ENCODE data around the gene B3GNT2. TPM values are rescaled to one million over a fixed set of nuclear protein-coding genes. Genes with fewer than 3 reads are reported as not detected.
A peak's percentile ranks its signal among the peaks of the same experiment; 100 is the strongest.
"Not testable (repeated sequence)": the region's sequence is repeated elsewhere in the genome, so short reads cannot be mapped to it uniquely, and the experiment has no call there.

Gene B3GNT2, protein sequence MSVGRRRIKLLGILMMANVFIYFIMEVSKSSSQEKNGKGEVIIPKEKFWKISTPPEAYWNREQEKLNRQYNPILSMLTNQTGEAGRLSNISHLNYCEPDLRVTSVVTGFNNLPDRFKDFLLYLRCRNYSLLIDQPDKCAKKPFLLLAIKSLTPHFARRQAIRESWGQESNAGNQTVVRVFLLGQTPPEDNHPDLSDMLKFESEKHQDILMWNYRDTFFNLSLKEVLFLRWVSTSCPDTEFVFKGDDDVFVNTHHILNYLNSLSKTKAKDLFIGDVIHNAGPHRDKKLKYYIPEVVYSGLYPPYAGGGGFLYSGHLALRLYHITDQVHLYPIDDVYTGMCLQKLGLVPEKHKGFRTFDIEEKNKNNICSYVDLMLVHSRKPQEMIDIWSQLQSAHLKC
- 10 to 100 TPM in 4 of 12 donors, 1 to 10 TPM in 7, not detected in 1; 7.6 to 10.9 (median 9.2) TPM for polyA plus RNA-seq (ENCODE audit: insufficient read length in 12 of 12)
- long read RNA-seq, donor 1, transcript B3GNT2-201 (2 exons, 2,763 nt) = major isoform, 6 of 6 reads
- long read RNA-seq, donor 1, partial matches to known transcripts = 0 of 6 reads
- long read RNA-seq, donor 1, other reads (novel, unspliced or antisense) = 0 of 6 reads
- long read RNA-seq, donor 2, partial matches to known transcripts = 0 of 4 reads
- long read RNA-seq, donor 2, other reads (novel, unspliced or antisense) = 0 of 4 reads
- long read RNA-seq, donor 3, partial matches to known transcripts = 0 of 3 reads
- long read RNA-seq, donor 3, other reads (novel, unspliced or antisense) = 0 of 3 reads
- long read RNA-seq, donor 4, partial matches to known transcripts = 0 of 3 reads
- long read RNA-seq, donor 4, other reads (novel, unspliced or antisense) = 0 of 3 reads
- long read RNA-seq, donor 5, partial matches to known transcripts = 0 of 3 reads
- long read RNA-seq, donor 5, other reads (novel, unspliced or antisense) = 0 of 3 reads
- long read RNA-seq, donor 6, partial matches to known transcripts = 0 of 2 reads
- long read RNA-seq, donor 6, other reads (novel, unspliced or antisense) = 0 of 2 reads
- long read RNA-seq, donor 7, partial matches to known transcripts = 0 of 2 reads
- long read RNA-seq, donor 7, other reads (novel, unspliced or antisense) = 0 of 2 reads
- long read RNA-seq, donor 8, partial matches to known transcripts = 0 of 4 reads
- long read RNA-seq, donor 8, other reads (novel, unspliced or antisense) = 0 of 4 reads
- long read RNA-seq, donor 9, partial matches to known transcripts = 0 of 1 reads
- long read RNA-seq, donor 9, other reads (novel, unspliced or antisense) = 0 of 1 reads
- long read RNA-seq, donor 10, partial matches to known transcripts = 0 of 4 reads
- long read RNA-seq, donor 10, other reads (novel, unspliced or antisense) = 0 of 4 reads
- long read RNA-seq, donor 11, transcript B3GNT2-201 (2 exons, 2,763 nt) = major isoform, 7 of 7 reads
- long read RNA-seq, donor 11, partial matches to known transcripts = 0 of 7 reads
- long read RNA-seq, donor 11, other reads (novel, unspliced or antisense) = 0 of 7 reads

DNA sequence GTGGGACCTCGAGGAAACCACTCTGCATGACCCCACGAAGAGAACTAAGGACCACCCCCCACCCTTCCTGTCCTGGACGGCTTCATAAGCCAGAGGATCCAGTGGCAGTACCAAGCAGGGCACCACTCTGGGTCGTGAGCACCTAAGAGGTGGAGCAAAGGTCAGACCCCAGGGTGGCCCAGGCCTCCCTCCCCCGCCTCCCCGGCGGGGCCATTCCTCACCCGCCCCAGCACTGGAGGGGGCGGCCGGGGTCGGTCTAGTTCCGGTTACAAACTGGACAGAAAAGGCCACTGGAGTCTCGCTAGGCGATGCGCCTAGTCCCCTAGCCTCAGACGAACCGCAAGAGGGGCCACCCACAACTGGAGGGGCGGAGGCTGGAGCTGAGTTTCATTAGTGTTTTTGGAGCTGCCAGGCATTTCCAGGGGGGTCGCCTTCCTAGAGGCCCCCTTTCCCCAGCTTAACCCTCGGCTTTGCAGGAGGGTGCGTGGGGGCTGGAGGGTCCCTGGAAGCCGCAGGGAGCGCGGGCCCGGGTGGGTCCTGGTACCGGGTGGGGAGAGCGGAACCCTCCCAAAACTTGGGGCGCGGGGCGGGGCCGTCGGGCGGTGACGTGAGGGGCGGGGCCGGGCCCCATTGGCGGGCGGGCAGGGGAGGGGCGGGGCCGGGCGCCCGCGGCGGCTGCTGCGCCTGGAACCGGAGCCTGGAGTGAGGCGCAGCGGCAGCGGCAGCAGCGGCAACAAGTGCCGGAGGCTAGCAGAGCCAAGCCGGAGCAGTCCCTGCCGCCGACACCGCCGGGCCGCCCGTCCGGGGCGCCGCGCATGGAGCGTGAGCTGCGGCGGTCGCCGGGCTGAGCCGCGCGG lies at the start of gene B3GNT2:
B3GNT2 (plus strand) TSS at position 695 of the 857 bp plus-strand sequence. CDS start 26,106 bp downstream, outside the sequence.
- peak; percentile 72 for DNase-seq

DNA sequence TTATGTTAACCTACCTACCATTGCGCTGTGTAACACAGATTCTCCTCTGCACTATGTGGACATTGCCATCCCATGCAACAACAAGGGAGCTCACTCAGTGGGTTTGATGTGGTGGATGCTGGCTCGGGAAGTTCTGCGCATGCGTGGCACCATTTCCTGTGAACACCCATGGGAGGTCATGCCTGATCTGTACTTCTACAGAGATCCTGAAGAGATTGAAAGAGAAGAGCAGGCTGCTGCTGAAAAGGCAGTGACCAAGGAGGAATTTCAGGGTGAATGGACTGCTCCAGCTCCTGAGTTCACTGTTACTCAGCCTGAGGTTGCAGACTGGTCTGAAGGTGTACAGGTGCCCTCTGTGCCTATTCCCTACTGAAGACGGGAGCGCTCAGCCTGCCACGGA lies 49.1 kb upstream of the B3GNT2 start:
- DNase-seq = not testable (repeated sequence)

DNA sequence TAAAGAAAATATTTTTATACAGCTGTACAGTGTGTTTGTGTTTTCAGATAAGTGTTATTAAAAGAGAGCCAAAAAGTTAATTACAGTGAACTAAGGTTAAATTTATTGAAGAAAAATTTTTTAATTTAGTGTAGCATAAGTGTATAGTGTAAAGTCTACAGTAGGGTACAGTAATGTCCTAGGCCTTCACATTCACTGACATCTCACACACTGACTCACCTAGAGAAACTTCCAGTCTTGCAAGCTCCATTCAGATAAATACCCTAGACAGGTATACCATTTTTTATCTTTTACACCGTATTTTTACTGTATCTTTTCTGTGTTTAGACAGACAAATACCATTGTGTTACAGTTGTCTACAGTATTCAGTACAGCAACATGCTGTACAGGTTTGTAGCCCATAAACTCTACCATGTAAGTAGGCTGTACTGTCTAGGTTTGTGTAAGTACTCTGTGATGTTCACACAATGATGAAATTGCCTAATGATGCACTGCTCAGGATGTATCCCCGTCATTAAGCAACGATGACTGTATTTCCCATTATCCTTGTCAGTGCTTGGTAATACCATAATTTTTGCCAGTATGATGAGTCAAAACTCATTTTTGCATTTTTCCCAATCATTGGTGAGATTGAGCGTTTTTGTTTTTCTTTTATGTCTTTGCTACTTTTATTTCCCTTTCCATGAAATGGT lies 48.2 kb upstream of the B3GNT2 start:
- no peak for DNase-seq

DNA sequence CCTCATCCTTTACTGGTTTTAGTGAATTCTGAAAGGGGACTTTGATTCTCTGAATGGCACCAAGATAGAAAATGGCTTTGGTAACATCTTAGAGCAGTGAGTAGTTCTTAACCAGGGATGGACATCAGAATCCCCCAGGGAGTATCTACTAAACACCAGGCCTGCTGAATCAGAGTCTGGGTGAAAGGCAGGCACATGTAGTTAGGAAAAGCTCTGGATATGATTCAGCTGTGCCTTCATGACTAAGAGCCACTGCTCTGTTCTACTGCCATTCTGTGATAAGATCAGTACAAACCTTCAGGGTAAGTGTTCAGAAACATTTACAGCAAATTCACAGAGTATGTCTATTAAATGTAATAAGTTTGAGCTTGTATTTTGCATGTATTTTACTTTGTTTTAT lies 46.2 kb upstream of the B3GNT2 start:
- no peak for DNase-seq

DNA sequence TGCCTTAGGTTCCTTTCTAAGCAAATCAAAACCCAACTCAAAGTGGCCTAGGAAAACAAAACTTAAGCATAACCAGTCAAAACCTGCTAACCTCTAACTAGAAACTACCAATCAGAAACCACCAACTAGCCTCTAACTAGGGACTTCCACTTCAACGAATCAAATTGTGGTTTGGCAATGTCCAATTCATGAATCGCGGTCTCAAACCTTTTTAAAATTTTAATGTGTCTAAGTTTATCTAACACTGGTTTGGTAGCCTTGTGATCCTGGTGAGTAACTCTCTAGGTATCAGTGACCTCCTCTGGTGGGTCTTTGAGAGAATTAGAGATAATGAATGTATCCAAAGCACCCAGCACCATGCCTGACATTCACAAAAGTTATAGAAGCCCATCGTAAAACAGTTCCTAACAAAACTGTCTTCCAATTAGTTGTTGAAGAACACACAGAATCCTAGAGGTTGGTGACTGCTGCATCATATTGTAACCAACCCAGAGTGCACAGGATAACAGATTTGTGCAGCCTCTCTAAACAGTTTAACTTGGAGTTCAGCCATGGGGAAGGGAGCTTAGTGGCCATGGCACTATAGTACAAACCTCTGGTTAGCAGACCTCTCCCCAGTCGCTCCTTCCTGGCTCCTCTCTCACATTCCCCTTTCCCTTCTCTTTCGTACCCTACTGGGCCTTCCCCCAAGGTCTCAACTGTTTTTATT lies 45.2 kb upstream of the B3GNT2 start:
- DNase-seq = no peak

DNA sequence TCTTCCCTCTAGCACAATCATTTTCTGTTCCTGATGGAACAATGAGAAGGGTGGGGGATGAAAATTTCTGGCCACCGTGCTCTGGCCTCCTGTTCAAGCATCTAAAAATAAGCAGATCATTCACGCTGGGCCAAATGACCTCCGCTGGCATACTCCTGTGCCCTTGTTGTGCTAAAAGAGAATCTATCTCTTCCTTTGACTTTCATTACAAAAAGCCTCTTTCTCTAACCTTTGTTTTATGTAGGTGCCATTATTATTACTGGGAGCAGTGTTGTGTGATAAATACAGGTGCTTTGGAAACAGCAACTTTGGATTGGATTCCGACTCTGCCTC lies 44.6 kb upstream of the B3GNT2 start:
- DNase-seq = no peak

DNA sequence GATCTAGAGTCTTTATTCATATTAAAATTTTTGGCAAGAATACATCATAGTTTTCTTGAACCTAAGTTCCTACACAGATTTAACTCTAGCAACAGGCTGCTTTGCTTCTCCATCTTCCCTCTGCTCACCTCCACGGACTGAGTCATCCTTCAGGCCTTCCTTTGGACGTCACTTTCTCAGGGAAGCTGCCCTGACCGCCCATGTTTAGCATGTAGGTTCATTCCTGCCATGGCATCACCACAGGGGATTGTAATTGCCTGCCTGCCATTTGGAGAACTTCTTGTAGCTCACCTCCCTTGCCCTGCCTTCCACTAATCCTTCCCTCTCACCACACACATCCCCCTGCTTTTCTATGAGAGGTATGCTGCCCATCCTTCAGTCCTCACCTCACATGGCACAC lies 43.9 kb upstream of the B3GNT2 start:
- no peak for DNase-seq

DNA sequence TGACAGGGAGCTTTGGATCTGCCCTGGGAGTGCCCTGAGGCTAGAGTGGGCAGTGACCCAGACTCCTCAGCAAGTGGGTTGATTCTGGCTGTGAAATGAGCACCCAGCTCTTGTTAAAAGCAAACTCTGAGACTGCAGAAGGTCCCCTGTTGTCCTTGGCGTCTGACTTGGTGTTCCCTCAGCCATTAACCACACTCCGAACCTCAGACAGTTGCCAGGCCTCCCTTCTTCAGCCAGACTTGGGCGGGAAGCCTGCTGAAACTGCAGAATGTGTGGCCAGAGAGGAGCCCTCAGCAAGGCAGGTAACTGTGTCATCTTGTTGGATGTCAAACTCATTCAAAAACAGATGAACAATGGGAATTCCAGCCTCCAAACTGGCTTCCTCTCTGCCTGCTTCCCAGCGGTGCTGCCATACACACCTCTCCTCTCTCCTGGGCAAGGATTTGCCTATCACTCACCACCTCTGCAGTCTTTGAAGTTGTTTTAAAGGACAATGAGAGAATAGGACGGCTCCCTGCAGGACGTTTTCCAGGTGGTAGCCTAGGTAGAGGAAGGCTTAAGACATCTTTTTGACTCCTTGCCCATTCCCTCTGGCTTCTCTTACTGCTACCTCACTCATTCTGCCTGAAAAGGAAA lies 38.9 kb upstream of the B3GNT2 start:
- DNase-seq = no peak

DNA sequence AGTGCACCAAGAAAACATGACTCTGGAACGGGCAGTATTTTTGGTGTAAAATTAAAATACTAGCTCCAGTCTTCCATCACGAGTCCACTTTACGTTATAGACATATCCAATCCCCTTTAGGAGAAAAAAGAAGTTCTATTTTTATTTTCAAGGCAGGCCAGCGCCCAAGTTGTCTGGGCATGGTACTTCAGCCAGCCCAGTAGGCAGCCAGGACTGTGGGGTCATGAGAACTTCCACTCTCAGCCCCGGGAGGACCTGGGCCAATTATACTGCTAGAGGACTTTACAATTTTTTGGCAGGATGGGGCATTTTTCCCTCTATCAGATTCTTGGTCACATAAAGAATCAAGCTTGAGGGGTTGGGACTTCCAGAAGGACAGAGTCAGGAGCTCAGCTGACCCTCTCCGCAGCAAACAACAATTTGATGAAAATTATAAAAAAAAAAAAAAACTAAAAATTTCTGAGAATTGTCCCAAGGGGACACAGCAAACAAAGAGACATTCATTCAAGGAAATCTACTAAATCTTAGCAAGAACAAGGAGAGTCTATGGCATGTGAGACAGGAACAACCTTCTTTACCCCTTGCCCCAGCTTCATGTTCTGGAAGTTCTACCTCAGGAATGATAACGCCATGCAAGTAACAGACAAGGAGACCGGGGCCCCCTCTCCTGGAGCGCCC lies 37.3 kb upstream of the B3GNT2 start:
- DNase-seq = no peak

DNA sequence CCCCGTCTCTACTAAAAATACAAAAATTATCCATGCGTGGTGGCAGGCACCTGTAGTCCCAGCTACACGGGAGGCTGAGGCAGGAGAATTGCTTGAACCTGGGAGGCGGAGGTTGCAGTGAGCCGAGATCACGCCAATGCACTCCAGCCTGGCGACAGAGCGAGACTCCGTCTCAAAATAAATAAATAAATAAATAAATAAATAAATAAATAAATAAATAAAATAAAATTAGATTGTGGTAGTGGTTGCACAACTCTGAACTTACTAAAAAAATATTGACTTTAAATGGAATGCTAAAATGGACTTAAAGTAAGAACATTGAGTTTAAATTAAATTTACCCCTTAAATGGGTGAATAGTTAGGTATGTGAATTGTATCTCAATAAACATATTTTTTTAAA lies 35.2 kb upstream of the B3GNT2 start:
- DNase-seq = not testable (repeated sequence)

DNA sequence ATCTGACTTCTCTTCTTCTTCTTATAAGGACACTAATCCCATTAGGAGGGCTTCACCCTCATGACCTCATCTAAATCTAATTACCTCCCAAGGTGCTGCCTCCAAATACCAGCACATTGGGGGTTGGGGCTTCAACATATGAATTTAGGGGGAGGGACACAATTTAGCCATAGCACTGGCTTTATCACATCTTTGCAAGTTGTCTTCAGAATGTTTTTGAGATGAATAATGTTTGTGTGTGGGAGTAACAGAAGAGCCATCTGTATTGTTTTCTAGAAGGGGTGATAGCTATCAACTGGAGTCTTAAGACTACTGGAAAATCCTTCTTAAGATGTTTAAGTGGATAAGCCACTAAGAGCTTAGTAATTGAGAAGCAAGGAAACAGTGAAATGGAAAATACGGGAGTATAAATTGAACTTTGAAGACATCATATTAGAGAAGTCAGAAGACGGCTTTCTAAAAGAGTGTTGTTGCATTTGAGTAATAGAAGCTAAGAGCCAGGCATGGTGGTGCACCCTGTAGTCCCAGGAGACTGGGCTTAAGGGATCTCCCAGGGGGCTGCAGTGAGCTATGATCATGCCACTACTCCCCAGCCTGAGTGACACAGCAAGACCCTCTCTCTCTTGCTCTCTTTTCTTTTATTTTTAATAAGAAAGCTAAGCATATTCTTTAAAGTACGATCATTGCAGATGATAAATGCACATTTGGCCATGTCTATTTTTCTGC lies 32.6 kb upstream of the B3GNT2 start:
- DNase-seq = no peak

DNA sequence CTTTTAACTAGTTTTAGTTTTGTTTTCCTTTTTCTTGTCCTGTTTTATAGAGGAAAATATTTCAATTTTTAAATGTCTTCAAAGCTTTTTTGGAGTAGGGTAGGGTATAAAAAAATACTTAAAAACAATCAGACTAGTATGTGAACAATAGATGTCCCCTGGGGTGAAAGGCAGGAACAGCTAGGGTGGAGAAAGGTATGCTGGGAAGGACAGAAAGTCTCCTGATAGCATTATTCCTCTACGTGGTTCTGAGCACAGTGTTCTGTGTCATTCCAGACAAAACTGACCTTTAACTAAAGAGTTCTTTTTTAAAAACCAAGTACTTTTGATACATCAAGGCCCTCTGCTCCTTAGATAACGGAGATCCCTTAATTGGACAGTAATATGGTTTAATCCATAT lies 32.1 kb upstream of the B3GNT2 start:
- no peak for DNase-seq

DNA sequence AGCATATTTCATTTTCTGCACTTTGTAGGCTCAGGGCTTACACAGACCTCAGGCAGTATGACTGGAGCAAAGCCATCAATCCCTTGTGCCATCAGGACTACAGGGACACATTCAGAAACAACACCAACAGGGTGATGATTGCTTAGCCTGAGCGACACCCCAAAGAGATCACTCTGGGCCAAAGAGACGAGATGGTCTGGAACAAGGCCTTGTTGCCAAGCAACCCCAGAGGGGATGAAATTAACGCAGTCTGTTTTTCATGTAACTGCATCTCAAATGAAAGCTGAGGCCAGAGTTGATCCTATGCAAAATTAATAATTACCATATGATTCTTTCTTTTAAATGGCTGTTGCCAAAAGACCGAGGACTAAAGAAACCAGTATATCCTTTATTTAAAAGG lies 20.2 kb upstream of the B3GNT2 start:
- no peak for DNase-seq

DNA sequence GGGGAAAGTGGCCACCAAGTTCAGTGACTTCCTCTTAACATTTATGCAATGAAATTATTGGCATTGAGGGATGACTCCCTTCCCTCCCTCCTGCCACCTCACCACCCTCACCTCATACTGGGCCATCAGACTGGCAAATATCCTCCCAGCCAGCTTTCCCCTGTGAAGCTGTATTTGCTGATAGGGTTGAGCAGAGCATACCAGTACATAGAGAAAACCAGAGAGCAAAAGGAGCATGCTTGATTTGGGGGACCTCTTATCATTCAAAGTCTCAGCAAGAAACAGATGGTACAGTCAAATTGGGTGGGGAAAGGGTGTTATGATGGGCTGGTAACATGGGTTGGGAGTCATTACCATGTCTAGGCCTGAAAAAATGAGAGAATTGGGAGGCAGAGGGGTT lies 19.1 kb upstream of the B3GNT2 start:
- DNase-seq = no peak

DNA sequence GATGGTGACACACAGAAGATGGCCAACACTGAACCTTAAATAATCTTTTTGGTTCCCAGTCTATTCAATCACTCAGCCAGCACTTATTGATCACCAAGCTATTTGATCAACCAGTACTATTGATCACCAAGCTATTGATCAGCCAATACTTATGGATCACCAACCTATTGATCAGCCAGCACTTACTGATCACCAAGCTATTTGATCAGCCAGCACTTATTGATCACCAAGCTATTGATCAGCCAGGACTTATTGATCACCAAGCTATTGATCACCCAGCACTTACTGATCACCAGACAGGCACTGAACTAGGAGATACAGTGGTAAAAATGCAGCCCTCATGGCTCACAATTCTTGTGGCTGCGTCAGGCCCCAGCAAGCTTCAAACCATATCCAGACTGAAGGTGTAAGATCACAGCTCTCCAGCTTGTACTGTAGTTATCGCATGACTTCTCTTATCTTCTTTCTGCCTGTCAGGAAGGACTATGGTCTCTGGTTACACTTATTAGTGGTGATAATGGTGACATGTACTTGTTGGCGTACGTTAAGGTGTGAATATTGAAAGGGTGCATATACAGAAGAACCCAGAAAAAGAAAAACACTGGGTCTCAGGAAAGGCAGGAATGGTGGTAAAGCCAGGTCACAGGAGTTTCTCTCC lies 18.4 kb upstream of the B3GNT2 start:
- DNase-seq = no peak

DNA sequence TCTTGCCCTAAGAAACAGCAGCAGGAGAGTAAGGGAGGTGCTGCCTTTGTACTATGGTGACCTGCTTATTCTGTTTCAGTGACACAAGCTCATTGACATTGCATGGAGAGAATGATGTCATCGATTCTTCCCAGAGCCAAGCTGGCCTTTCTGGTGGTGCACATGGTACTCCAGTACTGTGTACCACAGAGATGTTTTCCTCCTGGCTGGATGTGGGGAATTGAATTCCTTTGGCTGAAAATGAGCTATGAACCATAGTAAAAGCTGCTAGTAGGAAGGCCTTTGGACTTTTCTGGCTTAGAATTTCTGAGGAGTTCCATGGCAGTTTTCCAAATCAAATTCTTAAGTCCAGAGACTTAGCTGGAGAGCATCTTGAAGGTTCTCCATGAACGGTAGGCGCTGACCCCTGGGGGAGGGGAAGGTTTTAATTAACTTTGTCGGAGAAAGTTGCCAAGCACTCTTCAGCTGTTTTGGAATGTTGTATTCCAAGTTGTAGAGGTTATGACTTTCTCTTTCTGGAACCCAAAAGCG lies 17.1 kb upstream of the B3GNT2 start:
- DNase-seq = peak; percentile 82

DNA sequence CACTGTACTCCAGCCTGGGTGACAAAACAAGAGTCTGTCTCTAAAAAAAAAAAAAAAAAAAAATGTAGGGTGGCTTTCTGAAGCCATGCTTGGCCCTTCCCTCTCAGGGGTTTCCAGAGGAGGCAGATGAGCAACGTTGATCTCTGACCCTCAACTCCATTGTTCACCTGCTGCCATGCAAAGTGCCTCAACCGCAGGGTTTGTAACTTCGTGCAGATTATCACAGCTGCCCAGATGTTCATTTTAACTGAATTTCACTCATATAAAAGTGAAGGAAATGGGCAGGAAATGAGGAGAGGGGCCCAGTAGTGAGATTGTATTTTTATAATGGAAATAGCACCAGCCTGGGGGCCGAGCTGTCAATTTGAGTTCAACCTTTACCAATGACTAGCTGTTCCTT lies 14.9 kb upstream of the B3GNT2 start:
- DNase-seq = no peak
